H9 (cell line): Measurements from ENCODE around the gene GPN2. TPM values are rescaled to one million over a fixed set of nuclear protein-coding genes. Genes with fewer than 3 reads are reported as not detected.

Experiments used
- DNase-seq: peaks from one replicate; pipeline ENCODE4 v3.0.0-alpha.2; 2017
- H2AFZ ChIP-seq: one replicate; pipeline ENCODE4 v1.6.1; 2013; ENCODE audit warnings: mild to moderate bottlenecking, low read length, control low read depth, moderate library complexity
- H2AK5ac ChIP-seq: 2 replicates; pipeline ENCODE4 v1.6.1; 2013; ENCODE audit warnings: low read length, control low read depth, mixed read lengths; ENCODE audit not compliant: insufficient read length
- H2BK120ac ChIP-seq: one replicate; pipeline ENCODE4 v1.6.1; 2013; ENCODE audit warnings: low read depth, mild to moderate bottlenecking, low read length, control low read depth, inconsistent platforms; ENCODE audit not compliant: poor library complexity, severe bottlenecking
- H2BK12ac ChIP-seq: 2 replicates; pipeline ENCODE4 v1.6.1; 2013; ENCODE audit warnings: low read length, control low read depth, mixed read lengths, low read depth; ENCODE audit not compliant: insufficient read length
- H2BK15ac ChIP-seq: 2 replicates; pipeline ENCODE4 v1.6.1; 2013; ENCODE audit warnings: low read depth, low read length, control low read depth
- H2BK20ac ChIP-seq: one replicate; pipeline ENCODE4 v1.6.1; 2013; ENCODE audit warnings: low read depth, mild to moderate bottlenecking, low read length, control low read depth, inconsistent platforms; ENCODE audit not compliant: poor library complexity, severe bottlenecking
- H2BK5ac ChIP-seq: 2 replicates; pipeline ENCODE4 v1.6.1; 2013; ENCODE audit warnings: low read length, control low read depth, mixed read lengths; ENCODE audit not compliant: insufficient read length
- H3K14ac ChIP-seq: 2 replicates; pipeline ENCODE4 v1.6.1; 2013; ENCODE audit warnings: low read length, control low read depth; ENCODE audit not compliant: insufficient read depth
- H3K18ac ChIP-seq: 2 replicates; pipeline ENCODE4 v1.6.1; 2013; ENCODE audit warnings: low read depth, mild to moderate bottlenecking, mixed read lengths, low read length, control low read depth; ENCODE audit not compliant: insufficient read length
- H3K23ac ChIP-seq: 2 replicates; pipeline ENCODE4 v1.6.1; 2013; ENCODE audit warnings: low read length, control low read depth, mixed read lengths, low read depth; ENCODE audit not compliant: insufficient read length
- H3K23me2 ChIP-seq: 2 replicates; pipeline ENCODE4 v1.6.1; 2013; ENCODE audit warnings: low read depth, mild to moderate bottlenecking, mixed read lengths, low read length, control low read depth; ENCODE audit not compliant: insufficient read length, poor library complexity, severe bottlenecking
- H3K27ac ChIP-seq: 2 replicates; pipeline ENCODE4 v1.5.1; 2013; ENCODE audit warnings: low read length, control low read depth, mixed read lengths, low read depth; ENCODE audit not compliant: insufficient read length
- H3K27me3 ChIP-seq: 2 replicates; pipeline ENCODE4 v1.6.1; 2013; ENCODE audit warnings: low read length, control low read depth, inconsistent platforms; ENCODE audit not compliant: insufficient read depth
- H3K4ac ChIP-seq: 2 replicates; pipeline ENCODE4 v1.6.1; 2013; ENCODE audit warnings: low read depth, mild to moderate bottlenecking, control low read depth, inconsistent platforms, low read length, moderate library complexity
- H3K4me1 ChIP-seq: 2 replicates; pipeline ENCODE4 v1.6.1; 2013; ENCODE audit warnings: low read length, control low read depth, inconsistent platforms; ENCODE audit not compliant: insufficient read depth
- H3K4me2 ChIP-seq: 2 replicates; pipeline ENCODE4 v1.6.1; 2013; ENCODE audit warnings: low read length, control low read depth, mixed read lengths; ENCODE audit not compliant: insufficient read length, insufficient read depth
- H3K56ac ChIP-seq: 2 replicates; pipeline ENCODE4 v1.6.1; 2013; ENCODE audit warnings: low read depth, mild to moderate bottlenecking, mixed read lengths, low read length, control low read depth; ENCODE audit not compliant: insufficient read length
- H3K79me1 ChIP-seq: 2 replicates; pipeline ENCODE4 v1.6.1; 2013; ENCODE audit warnings: low read depth, mild to moderate bottlenecking, moderate library complexity, low read length, control low read depth, inconsistent platforms; ENCODE audit not compliant: insufficient read depth, poor library complexity, severe bottlenecking
- H3K79me2 ChIP-seq: 2 replicates; pipeline ENCODE4 v1.6.1; 2013; ENCODE audit warnings: low read length, control low read depth, inconsistent platforms; ENCODE audit not compliant: insufficient read depth
- H3K9ac ChIP-seq: 2 replicates; pipeline ENCODE4 v1.6.1; 2013; ENCODE audit warnings: low read length, control low read depth, mixed read lengths; ENCODE audit not compliant: insufficient read length; ENCODE audit errors: extremely low read depth
- H3K9me3 ChIP-seq: one replicate; pipeline ENCODE4 v1.6.1; 2013; ENCODE audit warnings: low read depth, low read length, inconsistent platforms; ENCODE audit not compliant: control insufficient read depth
- H3T11ph ChIP-seq: one replicate; pipeline ENCODE4 v1.6.1; 2013; ENCODE audit warnings: mild to moderate bottlenecking, low read length, control low read depth, inconsistent platforms
- H4K20me1 ChIP-seq: one replicate; pipeline ENCODE4 v1.6.1; 2013; ENCODE audit not compliant: control insufficient read depth, insufficient read length, insufficient read depth
- H4K5ac ChIP-seq: 2 replicates; pipeline ENCODE4 v1.6.1; 2013; ENCODE audit warnings: low read depth, mild to moderate bottlenecking, mixed read lengths, low read length, control low read depth; ENCODE audit not compliant: insufficient read length
- H4K8ac ChIP-seq: replicated peaks from 2 replicates; pipeline ENCODE4 v1.6.1; 2013; ENCODE audit warnings: low read length, control low read depth, mixed read lengths, low read depth; ENCODE audit not compliant: insufficient read length
- H4K91ac ChIP-seq: 2 replicates; pipeline ENCODE4 v1.6.1; 2013; ENCODE audit warnings: low read depth, mild to moderate bottlenecking, moderate library complexity, mixed read lengths, low read length, control low read depth; ENCODE audit not compliant: insufficient read length
- H3K27ac Mint-ChIP-seq, 3 experiments: 2 replicates in 2 of 3; 3 replicates in 1 of 3; pipeline ENCODE4 v1.8.0; 2020 to 2021; ENCODE audit warnings: mixed read lengths in 3 of 3, mild to moderate bottlenecking in 1 of 3, moderate library complexity in 1 of 3
- H3K27me3 Mint-ChIP-seq: 2 replicates; pipeline ENCODE4 v1.8.0; 2021; ENCODE audit warnings: low read depth, mild to moderate bottlenecking, moderate library complexity, mixed read lengths
- H3K36me3 Mint-ChIP-seq, 3 experiments: 2 replicates in 2 of 3; 3 replicates in 1 of 3; pipeline ENCODE4 v1.8.0; 2020 to 2021; ENCODE audit warnings: low read depth in 3 of 3, mixed read lengths in 3 of 3; ENCODE audit not compliant: insufficient read depth in 1 of 3
- H3K4me1 Mint-ChIP-seq, 2 experiments: 2 replicates each; pipeline ENCODE4 v1.8.0; 2020; ENCODE audit warnings: mixed read lengths in 2 of 2
- H3K4me3 Mint-ChIP-seq, 2 experiments: 2 replicates in 1 of 2; 3 replicates in 1 of 2; pipeline ENCODE4 v1.8.0; 2020 to 2021; ENCODE audit warnings: mild to moderate bottlenecking in 2 of 2, mixed read lengths in 2 of 2, moderate library complexity in 1 of 2
- H3K9me3 Mint-ChIP-seq, 2 experiments: 2 replicates in 1 of 2; 3 replicates in 1 of 2; pipeline ENCODE4 v1.8.0; 2020; ENCODE audit warnings: mild to moderate bottlenecking in 2 of 2, mixed read lengths in 2 of 2, moderate library complexity in 1 of 2
- WGBS: extraction: QIAGEN DNeasy Blood & Tissue Kit; methylation state at CpG from one replicate; pipeline ENCODE4 v1.1.7; 2013; ENCODE audit warnings: missing lambda C conversion rate, low lambda C conversion rate, mixed read lengths; ENCODE audit not compliant: insufficient read length; ENCODE audit errors: extremely low coverage; 5-methylcytosine and 5-hydroxymethylcytosine counted together
- total RNA-seq: library from RNA; stranded (reverse); gene quantifications from 2 replicates; pipeline ENCODE4 v1.2.1, GENCODE V29; 2021
- TF ChIP-seq, protein P1 (sequence below): fragments of 200-600 bp; sonication (generic); conservative IDR thresholded peaks from 3 replicates; pipeline ENCODE4 v1.8.0; 2021; ENCODE audit warnings: antibody characterized with exemption, mild to moderate bottlenecking

Gene GPN2
- total RNA-seq, 1 experiment from 2014 or later: 47.8 TPM

DNA sequence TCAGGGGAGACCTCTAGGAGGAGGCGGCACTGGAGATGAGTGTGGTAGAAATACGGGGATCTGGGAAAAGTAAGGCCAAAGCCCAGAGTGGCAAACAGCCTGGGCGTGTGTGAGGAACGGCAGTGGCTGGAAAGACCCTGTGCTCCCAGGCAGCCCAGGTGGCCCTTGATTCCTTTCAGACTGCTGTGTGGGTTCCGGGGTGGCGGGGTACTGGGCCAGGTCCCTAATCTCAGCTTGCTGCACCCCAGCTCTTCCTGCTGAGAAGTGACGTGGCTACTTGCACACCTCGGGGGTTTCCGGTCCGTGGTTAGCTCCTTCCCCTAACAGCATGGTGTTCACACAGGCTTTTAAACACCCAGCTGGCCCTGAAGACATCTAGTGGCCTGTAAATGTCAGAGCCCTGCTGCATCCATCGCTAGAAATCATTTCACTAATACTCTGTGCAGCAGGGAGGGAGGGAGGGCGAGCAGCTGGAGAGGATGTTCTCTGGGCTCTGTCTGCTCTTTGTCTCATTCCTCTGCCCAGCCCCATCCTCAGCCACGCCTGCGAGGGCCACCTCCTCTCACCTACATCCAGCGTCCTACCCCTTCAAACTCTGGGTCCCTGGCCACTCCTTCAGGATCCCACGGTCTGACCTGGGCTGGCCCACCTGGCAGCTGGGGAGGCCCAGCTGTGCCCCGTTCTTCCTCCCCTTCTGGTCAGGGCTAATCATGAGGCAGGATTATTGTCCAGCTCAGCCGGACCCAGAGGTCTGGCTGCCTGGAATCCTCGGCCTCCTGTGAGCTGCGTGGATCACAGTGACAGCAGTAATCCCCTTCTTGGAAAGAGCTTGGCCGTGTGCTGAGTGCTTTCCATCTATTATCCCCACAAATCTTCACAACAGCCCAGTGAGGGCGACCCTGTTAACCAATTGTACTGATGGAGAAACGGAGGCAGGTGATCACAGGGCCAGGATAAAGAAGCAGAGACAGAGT, 56.4 kb downstream of the GPN2 start:
- Histone ChIP-seq H2AFZ (no peak overlapping the region), H3K9ac (no peak overlapping the region), H3K56ac (no peak overlapping the region), H2BK5ac (no peak overlapping the region), H3K18ac (no peak overlapping the region), H4K20me1 (no peaks in the 10 kb centered on the region), H3K79me1 (no peaks in the 10 kb centered on the region), H3K27ac (no peak overlapping the region), H4K8ac (no peak overlapping the region), H2BK120ac (no peak overlapping the region), H3K4me2 (no peak overlapping the region), H3T11ph (no peak overlapping the region), H2AK5ac (no peak overlapping the region), H3K23ac (no peak overlapping the region), H3K23me2 (no peaks in the 10 kb centered on the region), H2BK12ac (no peak overlapping the region), H3K79me2 (no peaks in the 10 kb centered on the region; the same call in 1 of the 2 replicates), H4K5ac (no peak overlapping the region), H3K4ac (no peak overlapping the region), H3K14ac (no peak overlapping the region), H3K9me3 (no peaks in the 10 kb centered on the region), H3K27me3 (no peaks in the 10 kb centered on the region), H4K91ac (no peak overlapping the region), H2BK15ac (no peak overlapping the region), H2BK20ac (no peak overlapping the region), H3K4me1 (no peaks in the 10 kb centered on the region)
- no peak for DNase-seq
- no CpG with 5 or more reads among the region's 23 CpGs for WGBS
- Mint-ChIP-seq H3K27me3 (no peaks in the 10 kb centered on the region), H3K36me3 (peaks cover 34 to 55% (median 48%) of the 10 kb centered on the region in 3 experiments), H3K9me3 (no peaks in the 10 kb centered on the region; a peak in 1 of 5 replicates), H3K4me3 (no peak overlapping the region), H3K27ac (no peak overlapping the region), H3K4me1 (peaks cover 8 to 9% of the 10 kb centered on the region in 2 experiments)
- TF ChIP-seq, protein P1, sequence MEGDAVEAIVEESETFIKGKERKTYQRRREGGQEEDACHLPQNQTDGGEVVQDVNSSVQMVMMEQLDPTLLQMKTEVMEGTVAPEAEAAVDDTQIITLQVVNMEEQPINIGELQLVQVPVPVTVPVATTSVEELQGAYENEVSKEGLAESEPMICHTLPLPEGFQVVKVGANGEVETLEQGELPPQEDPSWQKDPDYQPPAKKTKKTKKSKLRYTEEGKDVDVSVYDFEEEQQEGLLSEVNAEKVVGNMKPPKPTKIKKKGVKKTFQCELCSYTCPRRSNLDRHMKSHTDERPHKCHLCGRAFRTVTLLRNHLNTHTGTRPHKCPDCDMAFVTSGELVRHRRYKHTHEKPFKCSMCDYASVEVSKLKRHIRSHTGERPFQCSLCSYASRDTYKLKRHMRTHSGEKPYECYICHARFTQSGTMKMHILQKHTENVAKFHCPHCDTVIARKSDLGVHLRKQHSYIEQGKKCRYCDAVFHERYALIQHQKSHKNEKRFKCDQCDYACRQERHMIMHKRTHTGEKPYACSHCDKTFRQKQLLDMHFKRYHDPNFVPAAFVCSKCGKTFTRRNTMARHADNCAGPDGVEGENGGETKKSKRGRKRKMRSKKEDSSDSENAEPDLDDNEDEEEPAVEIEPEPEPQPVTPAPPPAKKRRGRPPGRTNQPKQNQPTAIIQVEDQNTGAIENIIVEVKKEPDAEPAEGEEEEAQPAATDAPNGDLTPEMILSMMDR: no peak
